Osteocyte (in vitro differentiated cells): ENCODE results near the gene PIK3CD. TPM values are rescaled to one million over a fixed set of nuclear protein-coding genes. Genes with fewer than 3 reads are reported as not detected.
"Not testable (repeated sequence)": the region's sequence is repeated elsewhere in the genome, so short reads cannot be mapped to it uniquely, and the experiment has no call there.

Experiments used
- DNase-seq: peaks from one replicate; pipeline ENCODE4 v3.0.0; 2021; ENCODE audit warnings: mixed read lengths; ENCODE audit not compliant: unreplicated experiment; ENCODE audit errors: extremely low spot score
- H3K27ac Mint-ChIP-seq: one replicate; pipeline ENCODE4 v1.8.0; 2021; ENCODE audit warnings: mild to moderate bottlenecking, mixed read lengths; ENCODE audit not compliant: unreplicated experiment
- H3K27me3 Mint-ChIP-seq: one replicate; pipeline ENCODE4 v1.8.0; 2021; ENCODE audit warnings: mixed read lengths; ENCODE audit not compliant: unreplicated experiment
- H3K36me3 Mint-ChIP-seq: one replicate; pipeline ENCODE4 v1.8.0; 2021; ENCODE audit warnings: mixed read lengths; ENCODE audit not compliant: unreplicated experiment
- H3K4me1 Mint-ChIP-seq: one replicate; pipeline ENCODE4 v1.8.0; 2021; ENCODE audit warnings: mixed read lengths; ENCODE audit not compliant: unreplicated experiment
- H3K4me3 Mint-ChIP-seq: one replicate; pipeline ENCODE4 v1.8.0; 2021; ENCODE audit warnings: mild to moderate bottlenecking, moderate library complexity, mixed read lengths; ENCODE audit not compliant: unreplicated experiment
- H3K9me3 Mint-ChIP-seq: one replicate; pipeline ENCODE4 v1.8.0; 2021; ENCODE audit warnings: mixed read lengths; ENCODE audit not compliant: unreplicated experiment
- CTCF ChIP-seq: fragments of 200-600 bp; sonication (generic); IDR thresholded peaks from 2 replicates; pipeline ENCODE4 v1.5.0; 2021; ENCODE audit warnings: antibody characterized with exemption, mild to moderate bottlenecking, moderate library complexity
- total RNA-seq: library from RNA; stranded (reverse); gene quantifications from 2 replicates; pipeline ENCODE4 v1.2.1, GENCODE V29; 2021

Gene PIK3CD
- total RNA-seq, 1 donor from 2014 or later: 14.6 TPM

GRCh38 chr1:9671377-9672140 lies 20.0 kb downstream of the PIK3CD start:
- H3K27ac Mint-ChIP-seq: no peak overlapping the region
- H3K4me1 Mint-ChIP-seq: peaks cover 4% of the 10 kb centered on the region
- H3K36me3 Mint-ChIP-seq: no peaks in the 10 kb centered on the region
- TF ChIP-seq CTCF: no peak
- H3K27me3 Mint-ChIP-seq: no peaks in the 10 kb centered on the region
- no peaks in the 10 kb centered on the region for H3K9me3 Mint-ChIP-seq
- H3K4me3 Mint-ChIP-seq: no peak overlapping the region
- DNase-seq: no peak

GRCh38 chr1:9672444-9672843 lies 20.9 kb downstream of the PIK3CD start:
- DNase-seq: no peak
- Mint-ChIP-seq H3K27me3 (no peaks in the 10 kb centered on the region), H3K4me1 (peaks cover 4% of the 10 kb centered on the region), H3K4me3 (no peak overlapping the region), H3K27ac (no peak overlapping the region), H3K9me3 (no peaks in the 10 kb centered on the region), H3K36me3 (no peaks in the 10 kb centered on the region)
- TF ChIP-seq CTCF: no peak

- H3K4me3 Mint-ChIP-seq: no peak overlapping the region
- H3K27ac Mint-ChIP-seq: no peak overlapping the region
- no peak for DNase-seq
- H3K27me3 Mint-ChIP-seq: no peaks in the 10 kb centered on the region
- no peaks in the 10 kb centered on the region for H3K9me3 Mint-ChIP-seq
- H3K4me1 Mint-ChIP-seq: peaks cover 4% of the 10 kb centered on the region
- H3K36me3 Mint-ChIP-seq: no peaks in the 10 kb centered on the region
- TF ChIP-seq CTCF: no peak
Measured at GRCh38 chr1:9675393-9675792, 23.9 kb downstream of the PIK3CD start.

- H3K27ac Mint-ChIP-seq, DNase-seq, H3K4me1 Mint-ChIP-seq, H3K9me3 Mint-ChIP-seq, H3K4me3 Mint-ChIP-seq, H3K36me3 Mint-ChIP-seq, H3K27me3 Mint-ChIP-seq: not testable (repeated sequence)
Measured at GRCh38 chr1:9676128-9676527, 24.6 kb downstream of the PIK3CD start.

- H3K27ac Mint-ChIP-seq: no peak overlapping the region
- no peaks in the 10 kb centered on the region for H3K36me3 Mint-ChIP-seq
- H3K9me3 Mint-ChIP-seq: no peaks in the 10 kb centered on the region
- no peaks in the 10 kb centered on the region for H3K4me1 Mint-ChIP-seq
- no peak for DNase-seq
- TF ChIP-seq CTCF: no peak
- H3K4me3 Mint-ChIP-seq: no peak overlapping the region
- H3K27me3 Mint-ChIP-seq: no peaks in the 10 kb centered on the region
Measured at GRCh38 chr1:9676815-9677393, 25.4 kb downstream of the PIK3CD start.
